GM12878 (cell line): ENCODE measurements around the gene MPV17. TPM values are rescaled to one million over a fixed set of nuclear protein-coding genes. Genes with fewer than 3 reads are reported as not detected.

Experiments
- BMI1 ChIP-seq: fragments of 450-650 bp; IDR thresholded peaks from 2 replicates; pipeline ENCODE4 v1.6.1; 2016; ENCODE audit warnings: mild to moderate bottlenecking, moderate library complexity, borderline replicate concordance
- CHD1 ChIP-seq: IDR thresholded peaks from 2 replicates; pipeline ENCODE4 v1.6.1; 2012; ENCODE audit warnings: low read depth, low read length, improper control_type of control experiment
- CHD2 ChIP-seq: IDR thresholded peaks from 2 replicates; pipeline ENCODE4 v1.6.1; 2011; ENCODE audit warnings: low read depth, low read length, improper control_type of control experiment, borderline replicate concordance
- ETV6 ChIP-seq, 2 experiments: fragments of 450-650 bp in 1 of 2; IDR thresholded peaks in 1 of 2; conservative IDR thresholded peaks in 1 of 2; 2 replicates each; pipeline ENCODE4 v1.6.1; 2014; ENCODE audit warnings: antibody characterized with exemption in 1 of 2, borderline replicate concordance in 1 of 2, low read depth in 1 of 2, mild to moderate bottlenecking in 1 of 2, moderate library complexity in 1 of 2
- NKRF ChIP-seq: fragments of 450-650 bp; conservative IDR thresholded peaks from 2 replicates; pipeline ENCODE4 v1.6.1; 2017; ENCODE audit warnings: mild to moderate bottlenecking, moderate library complexity
- POLR2A ChIP-seq: IDR thresholded peaks from 2 replicates; pipeline ENCODE4 v1.6.1; 2011; ENCODE audit warnings: low read depth, mild to moderate bottlenecking, low read length
- PRDM15 ChIP-seq: fragments of 450-650 bp; formaldehyde crosslinking; IDR thresholded peaks from 2 replicates; pipeline ENCODE4 v1.4.0; 2020; ENCODE audit warnings: mild to moderate bottlenecking, moderate library complexity
- RAD51 ChIP-seq: fragments of 450-650 bp; IDR thresholded peaks from 2 replicates; pipeline ENCODE4 v1.6.1; 2016; ENCODE audit warnings: moderate library complexity, mild to moderate bottlenecking, inconsistent platforms
- REST ChIP-seq: IDR thresholded peaks from 2 replicates; pipeline ENCODE4 v1.6.1; 2012; ENCODE audit warnings: mild to moderate bottlenecking, low read depth, low read length
- SMAD1 ChIP-seq: fragments of 450-650 bp; IDR thresholded peaks from 2 replicates; pipeline ENCODE4 v1.6.1; 2018; ENCODE audit warnings: mild to moderate bottlenecking, low read depth; ENCODE audit not compliant: partially characterized antibody
- STAT1 ChIP-seq: fragments of 450-650 bp; conservative IDR thresholded peaks from 2 replicates; pipeline ENCODE4 v1.6.1; 2014; ENCODE audit warnings: antibody characterized with exemption, mild to moderate bottlenecking
- ZBTB40 ChIP-seq: fragments of 450-650 bp; IDR thresholded peaks from 2 replicates; pipeline ENCODE4 v1.6.1; 2016; ENCODE audit warnings: mild to moderate bottlenecking, moderate library complexity, borderline replicate concordance
- polyA plus RNA-seq, 11 experiments: library from polyadenylated mRNA; depleted of rRNA in 4 of 11; unstranded in 6 of 11; stranded (reverse) in 5 of 11; fragments of >200 nt; fragmentation: Nextera tagmentation in 4 of 11; fragmentation: Illumina TruSeq in 1 of 11; extraction: Ambion mirVana in 4 of 11; extraction: Trizol in 1 of 11; gene quantifications; 1 replicate in 1 of 11; 2 replicates in 10 of 11; pipeline versions ENCODE4 v1.2.1 to v1.2.3, GENCODE V29; 2011 to 2016; ENCODE audit warnings: inconsistent platforms in 2 of 11, missing spikeins in 2 of 11, low read depth in 1 of 11
- total RNA-seq, 4 experiments: library from RNA; depleted of rRNA in 3 of 4; stranded (reverse); fragments of >200 nt in 3 of 4; fragmentation: Illumina TruSeq in 1 of 4; extraction: Trizol in 1 of 4; gene quantifications; 2 replicates each; pipeline versions ENCODE4 v1.2.1 to v1.2.3, GENCODE V29; 2013 to 2021
- TF ChIP-seq, protein P1 (sequence below): fragments of 450-650 bp; IDR thresholded peaks from 2 replicates; pipeline ENCODE4 v1.6.1; 2017; ENCODE audit warnings: borderline replicate concordance

The MPV17 gene
- total and polyA plus RNA-seq, 10 of the 15 experiments (the other 5 are each of a cell fraction or from before 2014, with no cell fraction given), result 63.4 to 143 (median 89.0) TPM

GRCh38 chr2:27356382-27357181 is 33.7 kb upstream of the MPV17 start, which contains the start of gene GTF3C2 (continued):
- TF ChIP-seq, protein P1, sequence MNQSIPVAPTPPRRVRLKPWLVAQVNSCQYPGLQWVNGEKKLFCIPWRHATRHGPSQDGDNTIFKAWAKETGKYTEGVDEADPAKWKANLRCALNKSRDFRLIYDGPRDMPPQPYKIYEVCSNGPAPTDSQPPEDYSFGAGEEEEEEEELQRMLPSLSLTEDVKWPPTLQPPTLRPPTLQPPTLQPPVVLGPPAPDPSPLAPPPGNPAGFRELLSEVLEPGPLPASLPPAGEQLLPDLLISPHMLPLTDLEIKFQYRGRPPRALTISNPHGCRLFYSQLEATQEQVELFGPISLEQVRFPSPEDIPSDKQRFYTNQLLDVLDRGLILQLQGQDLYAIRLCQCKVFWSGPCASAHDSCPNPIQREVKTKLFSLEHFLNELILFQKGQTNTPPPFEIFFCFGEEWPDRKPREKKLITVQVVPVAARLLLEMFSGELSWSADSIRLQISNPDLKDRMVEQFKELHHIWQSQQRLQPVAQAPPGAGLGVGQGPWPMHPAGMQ, result no peak
- TF ChIP-seq NKRF (peak; percentile 96; the same call in 1 of the 2 replicates), SMAD1 (no peak), STAT1 (no peak; the same call in 1 of the 2 replicates), ETV6 (conservative IDR thresholded peaks at IDR 0.05 in 1 of 2, IDR thresholded peaks at IDR 0.05 in 1 of 2; ENCODE audit: borderline replicate concordance in 1 of 2, low read depth in 1 of 2) (no peak), BMI1 (no peak), PRDM15 (CRISPR knock-in tag) (no peak), REST (no peak), RAD51 (peak; percentile 73; the same call in 1 of the 2 replicates), ZBTB40 (peak; percentile 78; the same call in 1 of the 2 replicates), CHD2 (peak; percentile 80), CHD1 (peak; percentile 93; the same call in 1 of the 2 replicates), POLR2A (peak; percentile 81)
